A673 (cell line): ENCODE measurements around the gene SAPCD1. TPM values are rescaled to one million over a fixed set of nuclear protein-coding genes. Genes with fewer than 3 reads are reported as not detected.
A peak's percentile ranks its signal among the peaks of the same experiment; 100 is the strongest.

Experiments
- BruUV-seq: library from RNA; stranded (reverse); fragments of 400-500 nt; replicated peaks from 2 replicates; lab custom pipeline; 2021; lab: Mats Ljungman, UMichigan
- CTCF ChIA-PET: fragments of 300-600 bp; sonication (Branson Sonifier 250); formaldehyde crosslinking; loops from one replicate; lab custom pipeline; 2022; ENCODE audit warnings: antibody characterized with exemption; lab: Charles Lee
- POLR2A ChIA-PET: fragments of 300-600 bp; sonication (Branson Sonifier 250); formaldehyde crosslinking; loops from one replicate; lab custom pipeline; 2022; ENCODE audit warnings: antibody characterized with exemption; ENCODE audit not compliant: low non-redundant PET; lab: Charles Lee
- DNase-seq: peaks from one replicate; pipeline ENCODE4 v3.0.0-alpha.2; 2015; ENCODE audit warnings: low spot score
- H3K27ac ChIP-seq: fragments of 200-600 bp; sonication (generic); 2 replicates; pipeline ENCODE4 v1.5.1; 2016; ENCODE audit warnings: mixed run types, low read depth, mild to moderate bottlenecking, mixed read lengths, antibody characterized with exemption, low read length; ENCODE audit not compliant: poor library complexity, severe bottlenecking
- H3K27me3 ChIP-seq: fragments of 200-600 bp; sonication (generic); replicated peaks from 2 replicates; pipeline ENCODE4 v1.6.1; 2017; ENCODE audit warnings: mixed run types, low read depth, mild to moderate bottlenecking, mixed read lengths, antibody characterized with exemption, low read length; ENCODE audit not compliant: insufficient read depth, poor library complexity
- H3K36me3 ChIP-seq: fragments of 200-600 bp; sonication (generic); 2 replicates; pipeline ENCODE4 v1.6.1; 2016; ENCODE audit warnings: mixed run types, mild to moderate bottlenecking, mixed read lengths, antibody characterized with exemption, low read length; ENCODE audit not compliant: insufficient read depth, poor library complexity, severe bottlenecking
- H3K4me1 ChIP-seq: fragments of 200-600 bp; sonication (generic); 2 replicates; pipeline ENCODE4 v1.6.1; 2017; ENCODE audit warnings: mixed run types, mild to moderate bottlenecking, mixed read lengths, antibody characterized with exemption, low read length; ENCODE audit not compliant: insufficient read depth, poor library complexity, severe bottlenecking
- H3K4me3 ChIP-seq: fragments of 200-600 bp; sonication (generic); 2 replicates; pipeline ENCODE4 v1.5.1; 2016; ENCODE audit warnings: low read depth, mixed run types, mild to moderate bottlenecking, mixed read lengths, low read length; ENCODE audit not compliant: poor library complexity, severe bottlenecking
- H3K9me3 ChIP-seq: fragments of 200-600 bp; sonication (generic); 2 replicates; pipeline ENCODE4 v1.6.1; 2016; ENCODE audit warnings: mixed run types, low read depth, mild to moderate bottlenecking, mixed read lengths, antibody characterized with exemption, low read length; ENCODE audit not compliant: poor library complexity, severe bottlenecking
- CTCF ChIP-seq: fragments of 300-800, 200-600 bp; sonication (generic); conservative IDR thresholded peaks from 2 replicates; pipeline ENCODE4 v1.5.1; 2017; ENCODE audit warnings: low read depth, mild to moderate bottlenecking, antibody characterized with exemption, low read length, moderate library complexity, mixed read lengths
- EZH2 ChIP-seq: fragments of 200-600 bp; sonication (generic); IDR thresholded peaks from 2 replicates; pipeline ENCODE4 v1.6.1; 2017; ENCODE audit warnings: borderline replicate concordance, low read depth, mild to moderate bottlenecking, mixed read lengths, antibody characterized with exemption, low read length; ENCODE audit not compliant: poor library complexity, severe bottlenecking
- intact Hi-C: fragments of 100-400 bp; cut with micrococcal nuclease; formaldehyde crosslinking; loops from one replicate; pipeline ENCODE4 v1.10.0; 2022; ENCODE audit not compliant: unreplicated experiment
- total RNA-seq: library from RNA; stranded (reverse); gene quantifications from 2 replicates; pipeline ENCODE4 v1.2.3, GENCODE V29; 2021

SAPCD1 gene
- total RNA-seq, 1 experiment from 2014 or later = 9.9 TPM

- CTCF ChIA-PET = no interaction called here
- no peak for TF ChIP-seq CTCF
- no peak for TF ChIP-seq EZH2
- H3K4me3 ChIP-seq = no peak overlapping the region
- peaks cover 59% of the 10 kb centered on the region for H3K36me3 ChIP-seq
- intact Hi-C loops = no loop called here
- POLR2A ChIA-PET = interaction anchor here (0.6 kb wide), 1 partner anchor 9 kb away, joined by 6 read pairs; no protein-coding TSS in a partner anchor
- DNase-seq = no peak
- H3K27me3 ChIP-seq = no peaks in the 10 kb centered on the region
- BruUV-seq = no TSS peak
- H3K9me3 ChIP-seq = no peaks in the 10 kb centered on the region
- no peaks in the 10 kb centered on the region for H3K4me1 ChIP-seq
- no peak overlapping the region for H3K27ac ChIP-seq
Observed at GRCh38 chr6:31760790-31761189, 1.7 kb upstream of the SAPCD1 start.

DNA sequence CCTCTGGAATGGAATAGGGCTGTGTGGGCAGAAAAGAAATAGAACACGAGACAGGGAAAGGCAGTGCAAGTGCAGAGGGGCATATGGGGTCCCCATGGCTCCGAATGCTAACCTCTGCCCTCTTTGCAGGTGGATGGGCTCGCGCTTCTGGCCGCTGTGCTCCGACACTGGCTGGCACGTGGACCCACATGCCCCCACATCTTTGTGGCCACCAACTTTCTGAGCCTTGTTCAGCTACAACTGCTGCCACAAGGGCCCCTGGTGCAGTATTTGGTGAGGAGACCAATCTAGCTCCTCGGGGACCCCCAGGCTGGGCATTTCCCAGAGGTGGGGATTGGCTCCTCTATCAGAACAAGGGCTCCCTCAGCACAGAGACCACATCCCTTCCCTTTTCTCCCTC is 1.1 kb upstream of the SAPCD1 start:
- Histone ChIP-seq H3K4me3 (no peak overlapping the region), H3K27me3 (no peaks in the 10 kb centered on the region), H3K27ac (no peak overlapping the region), H3K4me1 (no peaks in the 10 kb centered on the region), H3K36me3 (peaks cover 59% of the 10 kb centered on the region), H3K9me3 (no peaks in the 10 kb centered on the region)
- intact Hi-C loops = no loop called here
- no TSS peak for BruUV-seq
- TF ChIP-seq CTCF (no peak), EZH2 (no peak)
- ChIA-PET POLR2A (no interaction called here), CTCF (no interaction called here)
- no peak for DNase-seq

DNA sequence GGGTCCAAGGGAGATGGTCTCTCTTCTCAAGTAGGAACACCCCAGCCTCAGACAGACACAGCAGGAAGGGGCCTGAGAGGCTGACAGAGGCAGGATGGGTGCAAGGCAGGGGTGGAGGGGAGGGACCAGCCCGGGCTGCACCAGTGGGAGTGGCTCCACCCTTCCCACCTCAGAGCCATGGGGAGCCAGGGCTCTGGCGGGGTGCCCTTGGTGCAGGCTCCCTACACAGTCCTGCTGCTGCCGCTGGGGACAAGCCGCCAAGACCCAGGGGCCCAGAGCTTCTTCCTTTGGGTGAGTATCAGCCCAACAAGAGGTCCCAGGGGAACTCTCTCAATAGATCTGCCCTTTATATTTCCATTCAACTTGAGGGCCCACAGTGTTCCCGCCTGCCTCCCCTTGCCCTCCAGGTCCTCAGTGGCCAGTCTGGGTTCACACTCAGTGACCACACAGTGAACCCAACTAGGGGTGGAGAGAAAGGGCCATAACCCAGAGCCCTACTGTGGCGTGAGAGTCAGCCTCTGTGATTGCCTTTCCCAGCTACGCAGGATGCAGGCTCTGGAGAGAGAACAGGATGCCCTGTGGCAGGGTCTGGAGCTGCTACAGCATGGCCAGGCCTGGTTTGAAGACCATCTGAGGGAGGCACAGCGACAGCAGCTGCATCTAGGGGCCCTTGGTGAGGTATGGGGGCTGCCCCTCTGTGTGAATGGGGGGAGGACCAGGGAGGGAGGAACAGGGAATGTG is 592 bp downstream of the SAPCD1 start:
- TF ChIP-seq CTCF (no peak), EZH2 (no peak)
- H3K27me3 ChIP-seq = no peaks in the 10 kb centered on the region
- ChIA-PET CTCF (no interaction called here), POLR2A (no interaction called here)
- intact Hi-C loops = no loop called here
- H3K4me1 ChIP-seq = no peaks in the 10 kb centered on the region
- BruUV-seq = no TSS peak
- peak overlapping the region; percentile 57 for H3K27ac ChIP-seq
- no peaks in the 10 kb centered on the region for H3K9me3 ChIP-seq
- H3K4me3 ChIP-seq = no peak overlapping the region
- H3K36me3 ChIP-seq = peaks cover 58% of the 10 kb centered on the region
- DNase-seq = no peak
